GM12878 (cell line): Measurements from ENCODE around the gene PROSER3. TPM values are rescaled to one million over a fixed set of nuclear protein-coding genes. Genes with fewer than 3 reads are reported as not detected.

Experiments used
- BHLHE40 ChIP-seq, 2 experiments: fragments of 450-650 bp in 1 of 2; IDR thresholded peaks; 2 replicates each; pipeline ENCODE4 v1.6.1; 2011 to 2017; ENCODE audit warnings: low read depth in 2 of 2, borderline replicate concordance in 1 of 2, improper control_type of control experiment in 1 of 2, low read length in 1 of 2, mild to moderate bottlenecking in 1 of 2
- CEBPZ ChIP-seq: fragments of 150-350 bp; IDR thresholded peaks from 2 replicates; pipeline ENCODE4 v1.6.1; 2016; ENCODE audit warnings: low read depth, low read length
- CTCF ChIP-seq, 3 experiments: IDR thresholded peaks in 2 of 3; conservative IDR thresholded peaks in 1 of 3; 2 replicates each; pipeline ENCODE4 v1.5.1; 2011; ENCODE audit warnings: low read depth in 3 of 3, low read length in 3 of 3, mild to moderate bottlenecking in 3 of 3, control low read depth in 2 of 3, moderate library complexity in 2 of 3, inconsistent platforms in 1 of 3, mixed read lengths in 1 of 3; ENCODE audit not compliant: control insufficient read depth in 2 of 3, insufficient read depth in 1 of 3; ENCODE audit errors: extremely low read depth in 1 of 3
- E4F1 ChIP-seq: fragments of 450-650 bp; IDR thresholded peaks from 2 replicates; pipeline ENCODE4 v1.6.1; 2018; ENCODE audit warnings: borderline replicate concordance, mild to moderate bottlenecking; ENCODE audit not compliant: partially characterized antibody
- PAX8 ChIP-seq: fragments of 450-650 bp; IDR thresholded peaks from 2 replicates; pipeline ENCODE4 v1.6.1; 2017; ENCODE audit warnings: mild to moderate bottlenecking, moderate library complexity
- POLR2AphosphoS5 ChIP-seq: IDR thresholded peaks from 2 replicates; pipeline ENCODE4 v1.6.1; 2011; ENCODE audit warnings: mild to moderate bottlenecking, low read length, inconsistent platforms
- PRDM15 ChIP-seq: fragments of 450-650 bp; formaldehyde crosslinking; IDR thresholded peaks from 2 replicates; pipeline ENCODE4 v1.4.0; 2020; ENCODE audit warnings: mild to moderate bottlenecking, moderate library complexity
- RAD21 ChIP-seq: IDR thresholded peaks from 2 replicates; pipeline ENCODE4 v1.6.1; 2011; ENCODE audit warnings: mild to moderate bottlenecking, low read depth, low read length, moderate library complexity; ENCODE audit not compliant: insufficient read depth
- RFX5 ChIP-seq: IDR thresholded peaks from 2 replicates; pipeline ENCODE4 v1.6.1; 2011; ENCODE audit warnings: low read depth, low read length, improper control_type of control experiment
- SMARCA5 ChIP-seq: fragments of 450-650 bp; IDR thresholded peaks from 2 replicates; pipeline ENCODE4 v1.6.1; 2017; ENCODE audit warnings: mild to moderate bottlenecking
- SMC3 ChIP-seq: IDR thresholded peaks from 2 replicates; pipeline ENCODE4 v1.6.1; 2011; ENCODE audit warnings: low read length, improper control_type of control experiment, borderline replicate concordance
- SP1 ChIP-seq: IDR thresholded peaks from one replicate; pipeline ENCODE4 v1.6.1; 2011; ENCODE audit warnings: low read depth, low read length
- ZNF274 ChIP-seq: IDR thresholded peaks from one replicate; pipeline ENCODE4 v1.8.0; 2011; ENCODE audit not compliant: insufficient read length, insufficient read depth
- polyA plus RNA-seq, 11 experiments: library from polyadenylated mRNA; depleted of rRNA in 4 of 11; unstranded in 6 of 11; stranded (reverse) in 5 of 11; fragments of >200 nt; fragmentation: Nextera tagmentation in 4 of 11; fragmentation: Illumina TruSeq in 1 of 11; extraction: Ambion mirVana in 4 of 11; extraction: Trizol in 1 of 11; gene quantifications; 1 replicate in 1 of 11; 2 replicates in 10 of 11; pipeline versions ENCODE4 v1.2.1 to v1.2.3, GENCODE V29; 2011 to 2016; ENCODE audit warnings: inconsistent platforms in 2 of 11, missing spikeins in 2 of 11, low read depth in 1 of 11
- total RNA-seq, 4 experiments: library from RNA; depleted of rRNA in 3 of 4; stranded (reverse); fragments of >200 nt in 3 of 4; fragmentation: Illumina TruSeq in 1 of 4; extraction: Trizol in 1 of 4; gene quantifications; 2 replicates each; pipeline versions ENCODE4 v1.2.1 to v1.2.3, GENCODE V29; 2013 to 2021

The PROSER3 gene
- total and polyA plus RNA-seq, 10 of the 15 experiments (the other 5 are each of a cell fraction or from before 2014, with no cell fraction given) = 0.85 to 25.1 (median 9.6) TPM

- TF ChIP-seq CEBPZ (no peak), SP1 (peak; percentile 88), POLR2AphosphoS5 (peak; percentile 88), RFX5 (peak; percentile 81), SMC3 (no peak), PAX8 (no peak), SMARCA5 (no peak), E4F1 (no peak), BHLHE40 (IDR thresholded peaks at IDR 0.05; ENCODE audit: borderline replicate concordance in 1 of 2, low read depth in 2 of 2, low read length in 1 of 2) (peak in 1 of 2 experiments; percentile 44; a peak in 2 of 4 replicates), CTCF (IDR thresholded peaks at IDR 0.05 in 2 of 3, conservative IDR thresholded peaks at IDR 0.05 in 1 of 3; ENCODE audit: control insufficient read depth in 2 of 3, extremely low read depth in 1 of 3, insufficient read depth in 1 of 3, low read depth in 3 of 3, low read length in 3 of 3) (peak in 2 of 3 experiments; percentile 24 to 30; a peak in 4 of 6 replicates), ZNF274 (no peak), RAD21 (peak; percentile 7; the same call in 1 of the 2 replicates), PRDM15 (CRISPR knock-in tag) (no peak)
Observed at GRCh38 chr19:35740423-35741202, 17.4 kb upstream of the PROSER3 start (continued).
